ENCODE measurements around the gene MEX3C. TPM values are rescaled to one million over a fixed set of nuclear protein-coding genes. Genes with fewer than 3 reads are reported as not detected.

MEX3C gene
- total and polyA plus RNA-seq, 4 donors = 45.7 to 65.5 (median 51.3) TPM

- no peaks in the 10 kb centered on the region for H3K4me1 ChIP-seq (ENCODE audit: control insufficient read depth, insufficient read depth, low read length)
- H3K27me3 ChIP-seq (ENCODE audit: control insufficient read depth, insufficient read depth, low read length) = no peaks in the 10 kb centered on the region
- no peak overlapping the region for H3K27ac ChIP-seq (ENCODE audit: low read depth, low read length)
- whole genome bisulfite sequencing (ENCODE audit: insufficient coverage) = no CpG with 5 or more reads among the region's 3 CpGs
- no peaks in the 10 kb centered on the region for H3K36me3 ChIP-seq (ENCODE audit: control insufficient read depth, insufficient read depth, low read length)
- DNase-seq (ENCODE audit: low read depth in 4 of 6, low spot score in 6 of 6) = no peak
- H3K4me3 ChIP-seq (ENCODE audit: low read depth, low read length) = no peak overlapping the region
- H3K9me3 ChIP-seq (ENCODE audit: control insufficient read depth, insufficient read depth, low read length) = no peaks in the 10 kb centered on the region
Measured at GRCh38 chr18:51192696-51193095, 4.8 kb downstream of the MEX3C start.

GRCh38 chr18:51192026-51192425 lies 5.5 kb downstream of the MEX3C start:
- Histone ChIP-seq H3K4me3 (ENCODE audit: low read depth, low read length) (no peak overlapping the region), H3K9me3 (ENCODE audit: control insufficient read depth, insufficient read depth, low read length) (no peaks in the 10 kb centered on the region), H3K27me3 (ENCODE audit: control insufficient read depth, insufficient read depth, low read length) (no peaks in the 10 kb centered on the region), H3K4me1 (ENCODE audit: control insufficient read depth, insufficient read depth, low read length) (no peaks in the 10 kb centered on the region), H3K27ac (ENCODE audit: low read depth, low read length) (no peak overlapping the region), H3K36me3 (ENCODE audit: control insufficient read depth, insufficient read depth, low read length) (no peaks in the 10 kb centered on the region)
- DNase-seq (ENCODE audit: low read depth in 4 of 6, low spot score in 6 of 6) = no peak
- WGBS (ENCODE audit: insufficient coverage) = no CpG with 5 or more reads among the region's 2 CpGs

GRCh38 chr18:51191128-51191717 lies 6.3 kb downstream of the MEX3C start:
- DNase-seq (ENCODE audit: low read depth in 4 of 6, low spot score in 6 of 6) = no peak
- Histone ChIP-seq H3K36me3 (ENCODE audit: control insufficient read depth, insufficient read depth, low read length) (no peaks in the 10 kb centered on the region), H3K27me3 (ENCODE audit: control insufficient read depth, insufficient read depth, low read length) (no peaks in the 10 kb centered on the region), H3K4me1 (ENCODE audit: control insufficient read depth, insufficient read depth, low read length) (no peaks in the 10 kb centered on the region), H3K9me3 (ENCODE audit: control insufficient read depth, insufficient read depth, low read length) (no peaks in the 10 kb centered on the region), H3K4me3 (ENCODE audit: low read depth, low read length) (no peak overlapping the region), H3K27ac (ENCODE audit: low read depth, low read length) (no peak overlapping the region)
- no CpG with 5 or more reads among the region's 4 CpGs for WGBS (ENCODE audit: insufficient coverage)

- Histone ChIP-seq H3K27ac (ENCODE audit: low read depth, low read length) (no peak overlapping the region), H3K9me3 (ENCODE audit: control insufficient read depth, insufficient read depth, low read length) (no peaks in the 10 kb centered on the region), H3K4me3 (ENCODE audit: low read depth, low read length) (no peak overlapping the region), H3K36me3 (ENCODE audit: control insufficient read depth, insufficient read depth, low read length) (no peaks in the 10 kb centered on the region), H3K27me3 (ENCODE audit: control insufficient read depth, insufficient read depth, low read length) (no peaks in the 10 kb centered on the region), H3K4me1 (ENCODE audit: control insufficient read depth, insufficient read depth, low read length) (no peaks in the 10 kb centered on the region)
- no peak for DNase-seq (ENCODE audit: low read depth in 4 of 6, low spot score in 6 of 6)
Measured at GRCh38 chr18:51190000-51190399, 7.5 kb downstream of the MEX3C start.

GRCh38 chr18:51188024-51188701 lies 9.3 kb downstream of the MEX3C start:
- Histone ChIP-seq H3K4me3 (ENCODE audit: low read depth, low read length) (no peak overlapping the region), H3K4me1 (ENCODE audit: control insufficient read depth, insufficient read depth, low read length) (no peaks in the 10 kb centered on the region)
- WGBS (ENCODE audit: insufficient coverage) = no CpG with 5 or more reads among the region's 6 CpGs

GRCh38 chr18:51185075-51185474 lies 12.4 kb downstream of the MEX3C start:
- Histone ChIP-seq H3K4me1 (ENCODE audit: control insufficient read depth, insufficient read depth, low read length) (peaks cover 3% of the 10 kb centered on the region), H3K27me3 (ENCODE audit: control insufficient read depth, insufficient read depth, low read length) (no peaks in the 10 kb centered on the region)
- WGBS (ENCODE audit: insufficient coverage) = no CpG with 5 or more reads among the region's 1 CpG

More at GRCh38 chr18:51188024-51188701, 9.3 kb downstream of the MEX3C start:
- Histone ChIP-seq H3K27ac (ENCODE audit: low read depth, low read length) (no peak overlapping the region), H3K36me3 (ENCODE audit: control insufficient read depth, insufficient read depth, low read length) (no peaks in the 10 kb centered on the region), H3K27me3 (ENCODE audit: control insufficient read depth, insufficient read depth, low read length) (no peaks in the 10 kb centered on the region), H3K9me3 (ENCODE audit: control insufficient read depth, insufficient read depth, low read length) (no peaks in the 10 kb centered on the region)
- no peak for DNase-seq (ENCODE audit: low read depth in 4 of 6, low spot score in 6 of 6)

GRCh38 chr18:51184091-51184457 lies 13.4 kb downstream of the MEX3C start:
- Histone ChIP-seq H3K27ac (ENCODE audit: low read depth, low read length) (no peak overlapping the region), H3K27me3 (ENCODE audit: control insufficient read depth, insufficient read depth, low read length) (no peaks in the 10 kb centered on the region), H3K36me3 (ENCODE audit: control insufficient read depth, insufficient read depth, low read length) (no peaks in the 10 kb centered on the region), H3K4me1 (ENCODE audit: control insufficient read depth, insufficient read depth, low read length) (peaks cover 3% of the 10 kb centered on the region), H3K9me3 (ENCODE audit: control insufficient read depth, insufficient read depth, low read length) (no peaks in the 10 kb centered on the region), H3K4me3 (ENCODE audit: low read depth, low read length) (no peak overlapping the region)
- DNase-seq (ENCODE audit: low read depth in 4 of 6, low spot score in 6 of 6) = no peak
- WGBS (ENCODE audit: insufficient coverage) = no CpG with 5 or more reads among the region's 1 CpG

More at GRCh38 chr18:51185075-51185474, 12.4 kb downstream of the MEX3C start:
- DNase-seq (ENCODE audit: low read depth in 4 of 6, low spot score in 6 of 6) = no peak
- no peak overlapping the region for H3K27ac ChIP-seq (ENCODE audit: low read depth, low read length)
- H3K9me3 ChIP-seq (ENCODE audit: control insufficient read depth, insufficient read depth, low read length) = no peaks in the 10 kb centered on the region
- no peak overlapping the region for H3K4me3 ChIP-seq (ENCODE audit: low read depth, low read length)
- no peaks in the 10 kb centered on the region for H3K36me3 ChIP-seq (ENCODE audit: control insufficient read depth, insufficient read depth, low read length)

GRCh38 chr18:51183372-51184090 lies 13.9 kb downstream of the MEX3C start:
- WGBS (ENCODE audit: insufficient coverage) = no CpG with 5 or more reads among the region's 1 CpG
- no peaks in the 10 kb centered on the region for H3K36me3 ChIP-seq (ENCODE audit: control insufficient read depth, insufficient read depth, low read length)

GRCh38 chr18:51182824-51183223 lies 14.7 kb downstream of the MEX3C start:
- DNase-seq (ENCODE audit: low read depth in 4 of 6, low spot score in 6 of 6) = no peak
- peaks cover 3% of the 10 kb centered on the region for H3K4me1 ChIP-seq (ENCODE audit: control insufficient read depth, insufficient read depth, low read length)
- no peak overlapping the region for H3K4me3 ChIP-seq (ENCODE audit: low read depth, low read length)
- H3K27ac ChIP-seq (ENCODE audit: low read depth, low read length) = no peak overlapping the region
- no peaks in the 10 kb centered on the region for H3K27me3 ChIP-seq (ENCODE audit: control insufficient read depth, insufficient read depth, low read length)
- H3K9me3 ChIP-seq (ENCODE audit: control insufficient read depth, insufficient read depth, low read length) = no peaks in the 10 kb centered on the region
- H3K36me3 ChIP-seq (ENCODE audit: control insufficient read depth, insufficient read depth, low read length) = no peaks in the 10 kb centered on the region

More at GRCh38 chr18:51183372-51184090, 13.9 kb downstream of the MEX3C start:
- no peak for DNase-seq (ENCODE audit: low read depth in 4 of 6, low spot score in 6 of 6)
- Histone ChIP-seq H3K4me3 (ENCODE audit: low read depth, low read length) (no peak overlapping the region), H3K4me1 (ENCODE audit: control insufficient read depth, insufficient read depth, low read length) (peaks cover 3% of the 10 kb centered on the region), H3K27me3 (ENCODE audit: control insufficient read depth, insufficient read depth, low read length) (no peaks in the 10 kb centered on the region), H3K9me3 (ENCODE audit: control insufficient read depth, insufficient read depth, low read length) (no peaks in the 10 kb centered on the region), H3K27ac (ENCODE audit: low read depth, low read length) (no peak overlapping the region)

All from spinal cord (tissue), 10 donors.